Measurements from ENCODE around the gene FRMD8.
A peak's percentile ranks its signal among the peaks of the same experiment; 100 is the strongest.
"Not testable (repeated sequence)": the region's sequence is repeated elsewhere in the genome, so short reads cannot be mapped to it uniquely, and the experiment has no call there.

The FRMD8 gene

DNA sequence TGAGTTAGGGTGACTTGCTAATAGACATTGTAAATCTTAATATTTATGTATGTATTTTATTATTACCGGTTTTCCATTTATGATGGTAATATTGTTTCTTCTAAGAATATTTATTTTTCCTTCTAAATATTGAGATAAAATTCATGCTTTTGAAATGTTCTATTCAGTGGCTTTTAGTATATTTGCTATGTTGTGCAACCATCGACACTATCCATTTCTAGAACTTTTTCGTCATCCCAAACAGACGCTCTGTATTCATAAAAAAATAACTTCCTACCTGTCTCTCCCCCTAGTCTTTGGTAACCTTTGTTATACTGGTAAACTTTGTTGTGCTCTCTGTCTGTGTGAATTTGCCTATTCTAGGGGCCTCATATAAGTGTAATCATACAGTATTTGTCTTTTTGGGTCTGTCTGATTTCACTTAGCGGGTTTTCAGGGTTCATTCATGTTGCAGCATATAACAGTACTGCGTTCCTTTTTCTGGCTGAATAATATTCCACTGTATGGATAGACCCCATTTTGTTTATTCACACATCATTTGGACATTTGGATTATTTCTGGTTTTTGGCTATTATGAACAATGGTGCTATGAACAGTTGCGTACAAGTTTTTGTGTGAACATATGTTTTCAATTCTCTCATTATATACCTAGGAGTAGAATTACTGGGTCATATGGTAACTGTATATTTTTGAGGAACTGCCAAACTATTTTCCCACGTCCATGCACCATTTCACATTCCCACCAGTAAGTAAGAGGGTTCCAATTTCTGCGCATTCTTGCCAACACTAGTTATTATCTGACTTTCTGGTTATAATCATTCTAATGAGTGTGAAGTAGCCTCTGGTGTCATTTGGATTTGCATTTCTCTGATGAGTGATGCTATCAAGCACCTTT is 52.1 kb downstream of the FRMD8 start:
- no peak for DNase-seq

DNA sequence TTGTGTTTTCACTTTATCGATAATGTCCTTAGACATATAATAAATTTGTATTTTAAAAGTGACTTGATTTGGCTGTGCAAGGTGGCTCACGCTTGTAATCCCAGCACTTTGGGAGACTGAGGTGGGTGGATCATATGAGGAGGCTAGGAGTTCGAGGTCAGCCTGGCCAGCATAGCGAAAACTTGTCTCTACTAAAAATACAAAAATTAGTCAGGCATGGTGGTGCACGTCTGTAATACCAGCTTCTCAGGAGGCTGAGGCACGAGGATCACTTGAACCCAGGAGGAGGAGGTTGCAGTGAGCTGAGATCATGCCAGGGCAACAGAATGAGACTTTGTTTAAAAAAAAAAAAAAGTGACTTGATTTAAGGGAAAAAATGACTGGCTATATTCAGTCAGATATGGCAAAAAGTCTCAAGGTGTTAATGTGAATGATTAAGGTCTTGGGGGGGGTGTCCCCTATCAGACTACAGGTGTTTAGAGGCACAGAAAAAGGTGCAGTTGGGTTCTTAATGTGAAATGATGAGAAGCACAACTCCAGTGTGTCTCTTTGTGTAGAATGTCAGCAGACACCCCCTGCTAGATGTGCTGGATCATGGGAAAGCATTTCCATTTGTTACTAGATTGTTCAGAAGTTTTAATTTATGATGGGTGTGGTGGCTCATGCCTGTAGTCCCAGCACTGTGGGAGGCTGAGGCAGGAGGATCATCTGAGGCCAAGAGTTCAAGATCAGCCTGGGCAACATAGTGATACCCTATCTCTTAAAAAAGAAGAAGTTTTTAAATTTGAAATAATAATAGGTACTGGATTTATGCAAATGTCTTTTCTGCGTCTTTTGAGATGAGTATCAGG is 53.1 kb downstream of the FRMD8 start:
- DNase-seq, result no peak

DNA sequence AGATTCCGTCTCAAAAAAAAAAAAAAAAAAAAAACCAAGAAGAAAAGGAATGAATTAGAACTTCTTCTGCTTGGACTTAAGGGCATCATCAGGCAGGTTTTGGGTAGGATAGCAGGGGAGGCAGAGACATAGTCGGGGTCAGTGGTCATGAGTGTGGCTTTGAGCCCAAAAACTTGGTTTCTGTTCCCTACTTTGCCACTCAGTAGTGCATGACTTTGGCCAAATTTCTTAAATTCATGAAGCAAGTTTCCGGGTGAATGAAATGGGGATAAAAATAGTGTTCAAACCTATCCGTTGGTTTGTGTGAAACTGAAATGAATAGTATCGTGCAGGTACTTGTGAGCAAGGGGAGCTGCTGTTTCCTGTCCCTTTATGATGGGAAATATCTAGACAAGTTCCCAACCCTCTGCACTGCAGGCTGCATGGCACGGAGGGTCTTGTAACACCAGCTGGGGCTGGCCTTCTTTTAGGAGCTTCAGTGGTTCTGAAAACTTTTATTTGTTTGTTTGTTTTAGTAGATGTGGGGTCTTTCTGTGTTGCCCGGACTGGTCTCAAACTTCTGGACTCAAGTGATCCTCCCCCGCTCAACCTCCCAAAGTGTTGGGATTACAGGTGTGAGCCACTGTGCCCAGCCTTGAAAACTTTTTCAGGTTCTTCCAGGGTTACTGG is 54.5 kb downstream of the FRMD8 start:
- no peak for DNase-seq

DNA sequence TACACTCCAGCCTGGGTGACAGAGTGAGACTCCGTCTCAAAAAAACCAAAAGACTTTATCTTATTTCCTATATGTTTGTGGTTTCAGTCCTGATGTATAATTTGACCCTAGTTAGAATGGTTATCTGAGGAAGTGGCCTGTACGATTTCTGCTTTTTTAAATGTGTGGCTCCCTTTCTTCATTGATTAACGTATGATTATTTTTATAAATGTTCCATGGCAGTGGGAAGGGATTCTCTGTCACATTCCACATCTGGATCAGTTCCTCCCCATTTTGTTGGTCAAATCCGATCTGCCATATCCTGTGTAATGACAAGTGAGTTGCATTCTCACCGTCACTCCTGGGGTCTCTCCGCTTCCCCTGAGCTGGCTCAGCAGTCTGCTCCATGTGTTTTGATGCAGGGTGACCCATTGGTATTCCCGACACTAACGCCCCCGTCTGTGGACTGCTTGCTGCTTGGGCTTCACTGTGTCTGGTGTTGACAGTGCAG is 56.5 kb downstream of the FRMD8 start:
- no peak for DNase-seq

DNA sequence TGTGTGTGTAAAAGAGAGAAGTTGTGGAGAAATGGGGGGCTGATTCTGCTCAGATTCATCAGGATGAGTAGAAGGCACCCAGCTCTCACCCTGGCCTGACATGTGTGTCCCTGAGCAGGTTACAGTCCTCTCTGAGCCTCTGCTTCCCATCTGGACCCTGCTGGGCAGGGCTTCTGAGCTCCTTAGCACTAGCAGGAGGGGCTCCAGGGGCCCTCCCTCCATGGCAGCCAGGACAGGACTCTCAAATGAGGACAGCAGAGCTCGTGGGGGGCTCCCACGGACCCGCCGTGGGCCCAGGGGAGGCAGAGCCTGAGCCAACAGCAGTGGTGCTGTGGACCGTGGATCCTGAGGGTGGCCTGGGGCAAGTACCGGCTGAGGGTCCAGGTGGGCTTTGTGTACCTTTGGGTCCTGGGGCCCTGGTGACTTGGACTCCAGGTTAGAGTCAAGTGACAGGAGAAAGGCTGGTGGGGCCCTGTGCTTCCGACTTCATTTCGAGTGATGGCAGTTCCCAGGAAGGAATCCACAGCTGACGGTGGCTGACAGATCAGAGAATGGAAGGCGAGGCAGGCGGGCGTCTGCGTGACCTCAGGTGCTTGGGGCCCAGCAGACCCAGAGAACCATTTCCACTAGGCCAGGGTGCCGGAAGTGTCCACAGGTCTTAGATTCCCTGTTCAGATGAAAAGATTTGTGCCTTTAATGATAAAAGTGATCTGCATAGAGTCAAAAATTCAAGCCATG is 58.0 kb downstream of the FRMD8 start:
- no peak for DNase-seq

DNA sequence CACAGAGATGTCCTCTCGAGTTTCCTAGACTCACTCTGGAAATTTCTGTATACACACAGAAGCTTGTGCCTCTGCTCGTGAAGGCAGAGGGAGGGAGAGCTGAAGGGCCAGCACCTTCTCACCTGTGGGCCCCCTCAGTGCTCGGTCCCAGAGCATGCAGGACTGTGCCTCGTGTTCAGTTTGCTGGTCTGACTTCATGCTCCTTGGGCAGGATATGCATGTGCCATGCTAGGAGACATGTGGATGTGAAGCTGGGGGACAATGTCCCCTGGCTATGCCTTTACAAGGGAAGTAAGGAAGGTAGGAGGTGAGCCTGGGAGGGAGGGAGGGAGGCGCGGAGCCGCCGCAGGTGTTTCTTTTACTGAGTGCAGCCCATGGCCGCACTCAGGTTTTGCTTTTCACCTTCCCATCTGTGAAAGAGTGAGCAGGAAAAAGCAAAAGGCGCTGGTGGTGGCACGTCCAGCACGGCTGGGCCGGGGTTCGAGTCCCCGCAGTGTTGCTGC is 58.7 kb downstream of the FRMD8 start:
- no peak for DNase-seq

DNA sequence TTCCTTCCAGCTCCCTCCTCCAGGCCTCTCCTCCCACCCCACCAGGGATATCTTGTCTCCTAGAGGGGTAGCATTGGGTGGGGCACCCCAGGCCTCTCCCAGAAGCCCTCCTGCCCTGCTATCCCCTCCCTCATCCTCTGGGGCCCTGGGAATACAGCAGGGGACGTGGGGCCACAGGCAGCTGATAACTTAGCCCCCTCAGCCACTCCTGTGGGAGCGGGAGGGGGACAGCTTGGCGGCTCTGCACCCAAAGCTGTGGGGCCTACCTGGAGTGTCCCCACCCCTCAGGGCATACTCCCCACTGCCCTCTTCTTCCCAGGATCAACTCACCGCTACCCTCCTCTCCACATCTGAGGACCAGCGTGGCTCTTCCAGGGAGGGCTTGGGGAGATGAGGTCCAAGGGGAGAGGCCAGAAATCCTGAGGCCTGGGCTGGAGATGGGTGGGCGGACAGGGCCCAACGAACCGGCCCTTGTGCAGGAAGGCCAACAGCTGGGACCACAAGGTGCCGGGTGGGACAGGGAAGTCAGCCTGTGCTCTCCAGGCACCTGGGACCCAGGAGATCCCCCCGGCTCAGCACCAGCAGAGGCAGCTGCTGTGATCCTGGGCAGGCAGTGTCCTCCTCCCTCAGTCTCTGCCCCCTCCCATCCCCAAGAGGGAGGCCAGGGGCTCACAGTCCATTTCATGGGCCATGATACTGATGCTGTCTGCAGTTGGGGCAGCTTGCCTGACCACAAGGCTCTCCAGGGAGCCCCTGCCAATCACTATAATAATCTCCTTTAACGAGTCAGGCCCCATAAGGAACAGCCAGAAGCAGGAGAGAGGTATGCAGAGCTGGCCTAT is 59.4 kb downstream of the FRMD8 start:
- no peak for DNase-seq

DNA sequence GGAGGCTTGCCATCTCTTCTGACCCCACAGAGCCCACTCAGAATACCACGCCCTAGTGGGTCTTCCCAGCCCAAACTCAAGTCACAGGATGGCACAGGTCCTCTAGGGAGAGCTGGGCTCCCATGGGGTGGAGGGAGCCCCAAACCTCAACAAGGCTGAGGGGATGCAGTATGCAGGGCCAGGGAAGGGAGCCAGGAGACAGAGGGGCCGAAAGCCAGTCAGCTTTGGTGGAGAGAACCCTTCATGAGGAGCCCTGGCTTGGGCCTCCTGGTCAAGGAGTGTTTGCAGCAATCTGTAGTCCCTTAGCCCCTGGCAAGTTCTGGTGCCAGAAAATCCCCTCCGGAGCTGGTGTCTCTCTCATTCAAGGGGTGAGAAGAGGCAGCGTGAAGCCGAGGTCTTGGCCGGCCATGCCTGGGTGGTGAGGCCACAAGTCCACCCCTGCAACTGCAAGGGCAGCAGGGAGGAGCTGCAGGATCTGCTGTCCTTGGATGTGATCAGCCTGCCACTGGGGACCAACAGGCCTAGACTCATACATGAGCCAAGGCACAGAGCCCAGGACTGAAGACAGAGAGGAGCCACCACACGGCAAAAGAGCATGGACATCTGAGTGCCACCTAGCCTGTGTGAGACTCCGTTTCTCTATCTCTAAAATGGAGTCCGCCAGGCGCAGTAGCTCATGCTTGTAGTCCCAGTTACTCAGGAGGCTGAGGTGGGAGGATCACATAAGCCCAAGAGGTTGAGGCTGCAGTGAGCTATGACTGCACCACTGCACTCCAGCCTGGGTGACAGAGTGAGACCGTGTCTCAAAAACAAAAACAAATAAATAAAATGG is 60.2 kb downstream of the FRMD8 start:
- no peak for DNase-seq

DNA sequence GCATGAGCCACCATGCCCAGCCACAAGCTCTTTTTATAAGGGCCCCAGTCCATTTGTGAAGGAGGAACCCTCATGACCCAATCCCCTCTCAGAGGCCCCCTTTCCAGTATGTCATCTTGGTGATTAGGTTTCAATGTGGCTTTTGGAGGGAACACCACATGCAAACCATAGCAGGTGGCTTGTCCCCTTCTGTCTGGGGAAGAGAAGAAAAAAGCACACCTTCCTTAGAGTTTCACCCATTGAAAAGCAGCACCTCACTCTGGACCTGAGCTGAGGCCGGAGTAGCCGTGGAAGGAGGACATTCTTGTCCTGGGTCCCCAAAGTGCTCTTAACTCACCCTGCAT is 61.6 kb downstream of the FRMD8 start:
- no peak for DNase-seq

DNA sequence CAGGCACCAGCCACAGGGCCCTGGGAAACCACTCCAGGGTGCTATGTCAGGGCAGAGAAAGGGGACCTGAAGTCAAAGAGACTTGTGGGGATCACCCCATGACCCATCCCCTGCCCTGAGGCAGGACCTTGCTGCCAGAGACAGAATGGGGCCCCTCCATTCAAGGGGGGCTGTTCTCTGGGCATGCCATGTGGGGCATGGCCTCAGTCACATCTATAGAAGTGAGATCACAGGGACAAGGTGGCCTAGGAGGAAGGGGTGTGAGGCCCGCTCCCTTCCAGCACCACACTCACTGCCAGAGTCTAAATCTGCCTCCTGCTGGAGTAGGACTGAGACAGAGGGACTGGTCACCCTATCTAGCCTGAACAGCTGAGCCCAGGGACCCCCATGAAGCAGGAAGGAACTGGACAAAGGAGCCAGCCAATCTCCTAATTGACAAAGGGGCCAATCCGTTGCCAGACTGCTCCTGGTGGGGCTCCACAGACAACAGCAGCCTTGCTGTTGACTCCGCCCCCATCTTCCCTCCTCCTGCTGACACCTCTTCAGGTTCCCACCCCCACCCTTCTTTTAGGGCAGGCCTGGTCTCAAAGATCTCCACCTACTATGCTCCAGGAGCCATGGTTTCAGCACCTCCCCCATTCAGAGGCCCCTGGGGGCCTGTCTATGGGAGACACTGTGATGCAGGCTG is 62.1 kb downstream of the FRMD8 start:
- no peak for DNase-seq

DNA sequence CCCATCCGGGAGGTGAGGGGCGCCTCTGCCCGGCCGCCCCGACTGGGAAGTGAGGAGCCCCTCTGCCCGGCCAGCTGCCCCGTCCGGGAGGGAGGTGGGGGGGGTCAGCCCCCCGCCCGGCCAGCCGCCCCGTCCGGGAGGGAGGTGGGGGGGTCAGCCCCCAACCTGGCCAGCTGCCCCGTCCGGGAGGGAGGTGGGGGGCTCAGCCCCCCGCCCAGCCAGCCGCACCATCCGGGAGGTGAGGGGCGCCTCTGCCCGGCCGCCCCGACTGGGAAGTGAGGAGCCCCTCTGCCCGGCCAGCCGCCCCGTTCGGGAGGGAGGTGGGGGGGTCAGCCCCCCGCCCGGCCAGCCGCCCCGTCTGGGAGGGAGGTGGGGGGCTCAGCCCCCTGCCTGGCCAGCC is 64.9 kb downstream of the FRMD8 start:
- DNase-seq, result not testable (repeated sequence)

DNA sequence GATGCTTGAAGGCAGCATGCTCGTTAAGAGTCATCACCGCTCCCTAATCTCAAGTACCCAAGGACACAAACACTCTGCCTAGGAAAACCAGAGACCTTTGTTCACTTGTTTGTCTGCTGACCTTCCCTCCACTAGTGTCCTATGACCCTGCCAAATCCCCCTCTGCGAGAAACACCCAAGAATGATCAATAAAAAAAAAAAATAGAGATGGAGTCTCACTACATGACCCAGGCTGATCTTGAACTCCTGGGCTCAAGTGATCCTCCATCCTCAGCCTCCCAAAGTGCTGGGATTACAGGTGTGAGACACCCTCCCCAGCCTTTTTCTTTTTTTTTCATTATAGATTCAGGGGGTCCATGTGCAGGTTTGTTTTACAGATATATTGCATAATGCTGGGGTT is 65.8 kb downstream of the FRMD8 start:
- not testable (repeated sequence) for DNase-seq

DNA sequence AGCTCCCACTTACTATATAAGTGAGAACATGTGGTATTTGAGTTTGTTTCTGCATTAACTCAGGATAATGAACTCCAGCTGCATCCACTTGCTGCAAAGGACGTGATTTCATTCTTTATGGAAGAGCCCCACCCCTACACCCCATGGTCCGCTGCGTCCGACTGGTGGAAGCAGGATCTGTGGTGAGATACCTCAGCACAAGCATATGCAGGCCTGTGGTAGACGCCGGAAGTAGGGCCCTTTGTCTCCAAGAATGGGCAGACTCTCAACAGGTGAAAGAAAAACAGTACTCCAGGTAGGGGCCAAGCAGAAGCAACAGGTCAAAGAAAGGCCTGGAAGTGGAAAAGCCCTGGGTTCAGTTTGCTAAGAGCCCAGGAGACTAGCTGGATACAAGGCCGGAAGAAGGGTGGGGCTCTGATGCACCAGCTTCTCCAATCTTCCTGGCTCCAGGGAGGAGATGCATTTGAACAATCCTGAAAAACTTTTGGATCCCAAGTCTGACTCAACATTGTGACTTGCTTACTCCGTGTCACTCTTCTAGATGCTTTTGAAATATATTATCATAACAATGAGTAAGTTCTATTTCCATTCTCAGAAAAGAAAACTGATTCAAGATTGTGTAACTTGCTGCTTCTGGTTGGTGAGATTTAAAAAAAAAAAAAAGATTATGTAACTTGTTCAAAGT is 66.5 kb downstream of the FRMD8 start:
- no peak for DNase-seq

DNA sequence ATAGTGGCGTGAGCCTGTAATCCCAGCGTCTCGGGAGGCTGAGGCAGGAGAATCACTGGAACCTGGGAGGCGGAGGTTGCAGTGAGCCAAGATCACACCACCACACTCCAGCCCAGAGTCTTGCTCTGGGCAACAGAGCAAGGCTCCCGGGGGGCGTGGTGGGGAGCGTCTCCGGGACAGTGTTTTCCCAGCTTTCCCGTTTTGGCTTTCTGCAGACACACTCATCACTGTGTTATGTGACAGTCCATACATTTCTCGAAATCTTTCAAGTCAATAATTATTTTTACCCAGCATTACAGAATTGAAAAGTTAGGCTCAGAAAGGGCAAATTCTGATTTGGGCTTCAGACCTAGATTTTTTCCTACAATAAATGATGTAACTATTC is 67.9 kb downstream of the FRMD8 start:
- DNase-seq, result no peak

DNA sequence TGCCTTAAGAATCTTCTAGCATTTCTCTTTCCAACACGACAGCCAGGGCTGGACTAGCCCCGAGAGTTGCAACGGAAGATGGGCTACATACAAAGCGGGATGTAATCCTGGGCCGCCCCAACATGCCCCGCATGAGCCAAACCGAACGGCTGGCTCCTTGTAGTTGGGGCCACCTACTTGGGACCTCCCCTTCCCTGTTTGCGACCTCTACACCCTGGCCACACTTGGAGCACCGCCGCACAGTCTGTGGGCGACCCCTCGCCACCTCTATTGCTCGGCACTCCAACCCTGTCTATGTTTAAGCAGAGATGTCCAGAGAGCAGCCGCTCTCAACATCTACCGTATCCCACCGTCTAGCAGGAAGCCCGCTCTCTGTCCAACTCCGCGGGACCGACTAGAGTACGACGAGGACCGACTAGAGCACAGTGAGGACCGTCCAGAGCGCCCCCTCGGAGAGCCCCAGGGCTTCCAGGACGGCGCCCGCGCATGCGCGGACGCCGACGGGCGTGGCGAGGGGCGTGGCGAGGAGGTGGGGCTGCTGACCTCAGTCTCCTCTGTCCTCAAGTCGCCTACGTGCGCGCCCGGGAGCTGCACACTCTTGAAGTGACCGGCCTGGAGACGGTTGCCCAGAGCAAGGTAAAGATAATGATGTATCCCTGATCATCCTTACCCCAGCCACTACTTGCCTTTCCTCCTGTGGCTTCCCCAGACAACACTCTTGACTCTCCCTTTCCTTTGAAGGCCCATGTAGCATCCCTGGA is 68.4 kb downstream of the FRMD8 start:
- DNase-seq, result peak; percentile 71 to 74

DNA sequence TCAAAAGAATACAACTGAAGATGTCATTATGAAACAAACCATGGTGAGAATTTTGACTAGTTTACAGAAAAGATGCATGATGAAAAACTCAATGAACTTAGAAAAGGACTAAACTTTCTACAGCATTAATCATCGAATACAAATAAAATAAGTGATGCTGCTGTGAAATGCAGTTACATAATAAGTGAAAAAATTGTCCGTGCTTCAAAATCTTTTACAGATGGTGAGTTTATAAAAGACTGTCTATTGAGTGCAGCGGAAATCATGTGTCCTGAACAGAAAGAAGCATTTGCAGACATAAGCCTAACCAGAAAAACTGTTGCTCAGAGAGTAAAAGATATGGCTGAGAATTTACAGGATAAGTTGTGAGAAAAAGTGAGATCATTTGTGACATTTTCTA is 70.0 kb downstream of the FRMD8 start:
- no peak for DNase-seq

DNA sequence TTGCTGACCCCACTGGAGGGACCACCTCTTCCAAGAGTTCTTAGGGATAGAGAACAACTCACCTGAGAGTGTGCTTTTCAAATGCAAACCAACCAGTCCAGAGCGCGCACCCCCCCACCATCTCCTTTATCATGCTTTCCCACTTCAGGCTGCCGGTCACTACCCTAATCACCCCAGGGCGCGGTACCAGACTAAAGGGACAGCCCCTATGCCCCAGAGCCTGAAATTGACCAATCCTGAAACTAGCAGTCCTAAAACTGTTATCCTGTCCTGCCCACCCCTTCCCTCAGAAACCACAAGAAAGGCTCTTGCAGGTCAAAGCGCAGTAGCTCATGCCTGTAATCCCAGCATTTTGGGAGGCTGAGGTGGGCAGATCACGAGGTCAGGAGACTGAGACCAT is 73.1 kb downstream of the FRMD8 start:
- no peak for DNase-seq
